ENCODE measurements around the gene SPINK8.
"Not testable (repeated sequence)": the region's sequence is repeated elsewhere in the genome, so short reads cannot be mapped to it uniquely, and the experiment has no call there.

Gene SPINK8

GRCh38 chr3:48331706-48332435 lies 1.6 kb downstream of the SPINK8 start:
- not testable (repeated sequence) for H3K14ac ChIP-seq (ENCODE audit: low read length); H4K8ac ChIP-seq (ENCODE audit: low read depth, low read length); H3K23ac ChIP-seq (ENCODE audit: low read length); H3K18ac ChIP-seq (ENCODE audit: low read length); H3K9ac ChIP-seq (ENCODE audit: low read length); H2BK120ac ChIP-seq (ENCODE audit: insufficient read depth, low read length, poor library complexity); H3K4me1 ChIP-seq (ENCODE audit: control insufficient read depth in 1 of 2, insufficient read depth in 2 of 2, low read length in 2 of 2); H3K27me3 ChIP-seq (ENCODE audit: insufficient read depth, low read length); H3K4ac ChIP-seq (ENCODE audit: low read depth, low read length); H3K4me3 ChIP-seq (ENCODE audit: low read depth, low read length); H3K36me3 ChIP-seq (ENCODE audit: control insufficient read depth in 1 of 2, insufficient read depth in 2 of 2, low read length in 2 of 2); H3K9me3 ChIP-seq (ENCODE audit: insufficient read depth, low read depth, low read length); H3K79me2 ChIP-seq (ENCODE audit: control insufficient read depth, insufficient read depth, low read length, poor library complexity); H2BK12ac ChIP-seq (ENCODE audit: low read length); H2AK5ac ChIP-seq (ENCODE audit: low read length); H4K12ac ChIP-seq (ENCODE audit: low read depth, low read length); H3K27ac ChIP-seq (ENCODE audit: low read depth, low read length); H3K4me2 ChIP-seq (ENCODE audit: low read length); H2AFZ ChIP-seq (ENCODE audit: insufficient read depth, low read length, poor library complexity); H3K79me1 ChIP-seq (ENCODE audit: low read length); H4K91ac ChIP-seq (ENCODE audit: low read depth, low read length)
- no CpG with 5 or more reads among the region's 10 CpGs for WGBS (ENCODE audit: extremely low coverage, insufficient coverage, insufficient read length)
- peak; percentile 66 to 85 for DNase-seq
- H2BK5ac ChIP-seq (ENCODE audit: low read depth, low read length, poor library complexity): peak overlapping the region; percentile 3

DNA sequence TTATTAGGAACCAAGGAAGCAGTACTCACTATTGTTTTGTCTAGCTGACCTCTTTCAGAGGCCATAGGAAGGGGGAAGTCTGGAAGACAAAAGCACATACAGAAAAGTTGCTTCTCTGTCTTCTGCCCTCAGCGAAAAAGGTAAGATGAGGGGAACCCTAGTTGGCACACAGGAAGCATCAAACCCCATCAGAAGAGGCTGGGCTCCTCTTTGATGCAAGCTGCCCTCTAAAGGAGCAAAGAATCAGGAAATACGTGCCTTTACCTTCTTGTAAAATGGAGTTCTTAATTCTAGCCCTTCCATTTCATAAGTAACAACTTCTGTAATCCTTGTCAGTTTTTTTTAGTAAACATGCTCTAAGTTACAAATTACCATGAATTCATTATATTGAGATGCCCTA lies 12.5 kb downstream of the SPINK8 start:
- WGBS (ENCODE audit: extremely low coverage, insufficient coverage, insufficient read length): no CpG with 5 or more reads among the region's 2 CpGs
- no peaks in the 10 kb centered on the region for H3K79me2 ChIP-seq (ENCODE audit: control insufficient read depth, insufficient read depth, low read length, poor library complexity)
- DNase-seq: no peak
- H3K4me1 ChIP-seq (ENCODE audit: control insufficient read depth in 1 of 2, insufficient read depth in 2 of 2, low read length in 2 of 2): no peaks in the 10 kb centered on the region
- no peak overlapping the region for H2BK5ac ChIP-seq (ENCODE audit: low read depth, low read length, poor library complexity)
- H3K4me3 ChIP-seq (ENCODE audit: low read depth, low read length): no peak overlapping the region
- no peaks in the 10 kb centered on the region for H3K79me1 ChIP-seq (ENCODE audit: low read length)
- no peaks in the 10 kb centered on the region for H3K27me3 ChIP-seq (ENCODE audit: insufficient read depth, low read length)
- no peak overlapping the region for H3K14ac ChIP-seq (ENCODE audit: low read length)
- H3K27ac ChIP-seq (ENCODE audit: low read depth, low read length): no peak overlapping the region
- H3K4ac ChIP-seq (ENCODE audit: low read depth, low read length): no peak overlapping the region
- H3K23ac ChIP-seq (ENCODE audit: low read length): no peak overlapping the region
- no peak overlapping the region for H2AFZ ChIP-seq (ENCODE audit: insufficient read depth, low read length, poor library complexity)
- H3K18ac ChIP-seq (ENCODE audit: low read length): no peak overlapping the region
- H2BK12ac ChIP-seq (ENCODE audit: low read length): no peak overlapping the region
- H3K4me2 ChIP-seq (ENCODE audit: low read length): no peak overlapping the region
- no peak overlapping the region for H4K8ac ChIP-seq (ENCODE audit: low read depth, low read length)
- no peak overlapping the region for H4K12ac ChIP-seq (ENCODE audit: low read depth, low read length)
- H2AK5ac ChIP-seq (ENCODE audit: low read length): no peak overlapping the region
- no peak overlapping the region for H4K91ac ChIP-seq (ENCODE audit: low read depth, low read length)
- H2BK120ac ChIP-seq (ENCODE audit: insufficient read depth, low read length, poor library complexity): no peak overlapping the region
- H3K36me3 ChIP-seq (ENCODE audit: control insufficient read depth in 1 of 2, insufficient read depth in 2 of 2, low read length in 2 of 2): no peaks in the 10 kb centered on the region
- H3K9ac ChIP-seq (ENCODE audit: low read length): no peak overlapping the region
- no peaks in the 10 kb centered on the region for H3K9me3 ChIP-seq (ENCODE audit: insufficient read depth, low read depth, low read length)

DNA sequence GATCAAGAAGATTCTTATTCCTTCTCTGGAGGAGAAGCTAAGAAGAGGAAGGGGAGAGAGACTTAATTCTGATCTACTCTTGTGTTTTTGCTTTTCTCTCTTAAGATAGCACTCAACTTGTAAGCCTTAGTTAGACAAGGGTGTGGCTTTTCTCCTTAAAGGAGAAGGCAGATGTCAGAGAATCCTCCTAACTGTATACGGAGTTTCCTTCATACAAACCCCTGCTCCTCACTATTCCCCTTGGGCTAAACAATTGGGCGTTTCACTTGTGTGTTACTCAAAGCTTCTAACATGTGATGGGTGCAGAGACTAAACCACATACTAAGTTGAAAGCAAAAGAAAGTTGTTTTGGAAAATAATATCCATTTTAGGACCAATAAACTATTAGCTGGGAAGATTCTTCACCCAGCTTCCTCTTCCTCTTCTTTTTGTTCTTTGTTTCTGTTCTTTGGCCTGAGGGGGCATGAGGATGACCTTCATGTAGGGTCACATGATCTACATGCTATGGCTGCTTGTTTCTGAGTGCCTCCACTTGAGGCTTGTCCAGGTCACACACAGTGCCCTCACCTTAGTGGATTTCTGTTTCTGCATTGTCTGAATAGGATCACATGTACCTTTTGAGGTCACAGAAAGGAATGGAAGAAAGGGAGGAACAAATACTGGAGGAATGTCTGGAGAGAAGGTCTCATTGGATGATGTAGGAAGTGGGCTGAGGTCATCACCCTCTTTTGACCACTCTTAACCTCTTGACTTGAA lies 14.6 kb downstream of the SPINK8 start:
- WGBS (ENCODE audit: extremely low coverage, insufficient coverage, insufficient read length): no CpG with 5 or more reads among the region's 2 CpGs

DNA sequence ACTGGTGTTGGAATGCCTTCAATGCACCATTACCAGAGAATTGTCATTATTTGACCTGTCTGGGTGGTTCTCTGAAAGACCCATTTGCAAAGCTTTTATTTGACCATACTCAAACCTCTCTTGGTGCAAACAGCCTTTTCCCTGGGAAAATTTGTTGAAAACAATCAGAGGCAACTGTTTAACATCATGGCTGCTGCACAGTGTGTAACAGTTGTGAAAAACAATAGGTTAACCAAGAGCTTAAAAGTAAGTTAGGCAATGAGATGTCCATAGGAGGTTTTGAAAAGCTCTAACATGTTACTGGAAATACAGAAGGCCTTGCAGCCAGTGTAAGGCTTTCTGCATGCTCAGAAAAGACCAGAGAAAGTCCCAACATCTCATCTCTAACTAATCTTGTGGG lies 18.9 kb downstream of the SPINK8 start:
- Histone ChIP-seq H3K9ac (ENCODE audit: low read length) (no peak overlapping the region), H4K91ac (ENCODE audit: low read depth, low read length) (no peak overlapping the region), H3K4me1 (ENCODE audit: control insufficient read depth in 1 of 2, insufficient read depth in 2 of 2, low read length in 2 of 2) (no peaks in the 10 kb centered on the region), H3K27ac (ENCODE audit: low read depth, low read length) (no peak overlapping the region), H3K4ac (ENCODE audit: low read depth, low read length) (no peak overlapping the region), H2AK5ac (ENCODE audit: low read length) (no peak overlapping the region), H2BK12ac (ENCODE audit: low read length) (no peak overlapping the region), H3K4me2 (ENCODE audit: low read length) (no peak overlapping the region), H3K36me3 (ENCODE audit: control insufficient read depth in 1 of 2, insufficient read depth in 2 of 2, low read length in 2 of 2) (no peaks in the 10 kb centered on the region), H3K79me1 (ENCODE audit: low read length) (no peaks in the 10 kb centered on the region), H4K12ac (ENCODE audit: low read depth, low read length) (no peak overlapping the region), H3K23ac (ENCODE audit: low read length) (no peak overlapping the region), H2AFZ (ENCODE audit: insufficient read depth, low read length, poor library complexity) (no peak overlapping the region), H2BK120ac (ENCODE audit: insufficient read depth, low read length, poor library complexity) (no peak overlapping the region), H3K27me3 (ENCODE audit: insufficient read depth, low read length) (no peaks in the 10 kb centered on the region), H3K4me3 (ENCODE audit: low read depth, low read length) (no peak overlapping the region), H3K18ac (ENCODE audit: low read length) (no peak overlapping the region), H3K9me3 (ENCODE audit: insufficient read depth, low read depth, low read length) (no peaks in the 10 kb centered on the region), H3K79me2 (ENCODE audit: control insufficient read depth, insufficient read depth, low read length, poor library complexity) (no peaks in the 10 kb centered on the region), H4K8ac (ENCODE audit: low read depth, low read length) (no peak overlapping the region), H2BK5ac (ENCODE audit: low read depth, low read length, poor library complexity) (no peak overlapping the region), H3K14ac (ENCODE audit: low read length) (no peak overlapping the region)
- no peak for DNase-seq

More for the DNA sequence above, 14.6 kb downstream of the SPINK8 start:
- H3K9ac ChIP-seq (ENCODE audit: low read length): no peak overlapping the region
- H2AFZ ChIP-seq (ENCODE audit: insufficient read depth, low read length, poor library complexity): no peak overlapping the region
- H4K12ac ChIP-seq (ENCODE audit: low read depth, low read length): no peak overlapping the region
- no peak overlapping the region for H3K4me2 ChIP-seq (ENCODE audit: low read length)
- no peak overlapping the region for H2BK5ac ChIP-seq (ENCODE audit: low read depth, low read length, poor library complexity)
- no peak overlapping the region for H3K18ac ChIP-seq (ENCODE audit: low read length)
- H3K27ac ChIP-seq (ENCODE audit: low read depth, low read length): no peak overlapping the region
- H3K14ac ChIP-seq (ENCODE audit: low read length): no peak overlapping the region
- no peaks in the 10 kb centered on the region for H3K79me2 ChIP-seq (ENCODE audit: control insufficient read depth, insufficient read depth, low read length, poor library complexity)
- H2BK120ac ChIP-seq (ENCODE audit: insufficient read depth, low read length, poor library complexity): no peak overlapping the region
- no peak overlapping the region for H2AK5ac ChIP-seq (ENCODE audit: low read length)
- DNase-seq: no peak
- no peaks in the 10 kb centered on the region for H3K4me1 ChIP-seq (ENCODE audit: control insufficient read depth in 1 of 2, insufficient read depth in 2 of 2, low read length in 2 of 2)
- H3K27me3 ChIP-seq (ENCODE audit: insufficient read depth, low read length): no peaks in the 10 kb centered on the region
- no peak overlapping the region for H3K4me3 ChIP-seq (ENCODE audit: low read depth, low read length)
- H3K9me3 ChIP-seq (ENCODE audit: insufficient read depth, low read depth, low read length): no peaks in the 10 kb centered on the region
- no peaks in the 10 kb centered on the region for H3K36me3 ChIP-seq (ENCODE audit: control insufficient read depth in 1 of 2, insufficient read depth in 2 of 2, low read length in 2 of 2)
- no peak overlapping the region for H3K23ac ChIP-seq (ENCODE audit: low read length)
- no peaks in the 10 kb centered on the region for H3K79me1 ChIP-seq (ENCODE audit: low read length)
- H4K91ac ChIP-seq (ENCODE audit: low read depth, low read length): no peak overlapping the region
- no peak overlapping the region for H2BK12ac ChIP-seq (ENCODE audit: low read length)
- no peak overlapping the region for H4K8ac ChIP-seq (ENCODE audit: low read depth, low read length)
- no peak overlapping the region for H3K4ac ChIP-seq (ENCODE audit: low read depth, low read length)
